Measurements from ENCODE around the gene FNBP1L. TPM values are rescaled to one million over a fixed set of nuclear protein-coding genes. Genes with fewer than 3 reads are reported as not detected.

FNBP1L gene
- total RNA-seq, 1 experiment from 2014 or later, result 119 TPM

DNA sequence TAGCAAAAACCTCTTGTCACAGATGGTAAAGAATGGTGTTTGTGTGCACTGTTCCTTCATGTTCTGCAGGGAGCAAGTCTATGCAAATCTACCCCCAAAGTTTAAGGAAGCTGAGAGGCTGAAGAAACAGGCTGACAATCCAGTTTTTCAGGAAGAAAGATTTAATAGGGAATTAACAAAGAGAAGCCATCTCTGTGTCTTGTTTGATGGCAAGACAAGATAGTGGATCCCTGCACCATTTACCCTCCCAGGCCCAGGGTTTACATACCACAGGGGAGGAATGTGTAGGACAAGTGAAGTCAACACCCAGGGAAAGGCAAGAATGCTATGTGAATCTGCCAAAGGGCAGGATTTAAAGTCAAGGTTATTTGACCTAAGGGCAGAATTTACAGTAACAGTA lies 48.1 kb upstream of the FNBP1L start:
- no peak overlapping the region for H4K5ac ChIP-seq (ENCODE audit: insufficient read length, low read depth, low read length)
- H3K23me2 ChIP-seq (ENCODE audit: insufficient read length, low read depth, low read length, poor library complexity, severe bottlenecking), result no peaks in the 10 kb centered on the region
- no peak overlapping the region for H3K14ac ChIP-seq (ENCODE audit: insufficient read depth, low read length)
- DNase-seq, result no peak
- no peak overlapping the region for H3T11ph ChIP-seq (ENCODE audit: low read length)
- no peaks in the 10 kb centered on the region for H3K79me1 ChIP-seq (ENCODE audit: insufficient read depth, low read depth, low read length, poor library complexity, severe bottlenecking)
- H3K9me3 Mint-ChIP-seq, result peaks cover 9 to 12% of the 10 kb centered on the region in 2 experiments
- no peak overlapping the region for H3K23ac ChIP-seq (ENCODE audit: insufficient read length, low read depth, low read length)
- no peaks in the 10 kb centered on the region; the same call in 1 of the 2 replicates for H3K27me3 Mint-ChIP-seq (ENCODE audit: low read depth)
- H3K27ac ChIP-seq (ENCODE audit: insufficient read length, low read depth, low read length), result no peak overlapping the region
- H3K4me1 Mint-ChIP-seq, result peaks cover 5 to 7% of the 10 kb centered on the region in 2 experiments
- H3K9me3 ChIP-seq (ENCODE audit: control insufficient read depth, low read depth, low read length), result no peaks in the 10 kb centered on the region
- no peak overlapping the region for H3K4ac ChIP-seq (ENCODE audit: low read depth, low read length)
- TF ChIP-seq, protein P1, sequence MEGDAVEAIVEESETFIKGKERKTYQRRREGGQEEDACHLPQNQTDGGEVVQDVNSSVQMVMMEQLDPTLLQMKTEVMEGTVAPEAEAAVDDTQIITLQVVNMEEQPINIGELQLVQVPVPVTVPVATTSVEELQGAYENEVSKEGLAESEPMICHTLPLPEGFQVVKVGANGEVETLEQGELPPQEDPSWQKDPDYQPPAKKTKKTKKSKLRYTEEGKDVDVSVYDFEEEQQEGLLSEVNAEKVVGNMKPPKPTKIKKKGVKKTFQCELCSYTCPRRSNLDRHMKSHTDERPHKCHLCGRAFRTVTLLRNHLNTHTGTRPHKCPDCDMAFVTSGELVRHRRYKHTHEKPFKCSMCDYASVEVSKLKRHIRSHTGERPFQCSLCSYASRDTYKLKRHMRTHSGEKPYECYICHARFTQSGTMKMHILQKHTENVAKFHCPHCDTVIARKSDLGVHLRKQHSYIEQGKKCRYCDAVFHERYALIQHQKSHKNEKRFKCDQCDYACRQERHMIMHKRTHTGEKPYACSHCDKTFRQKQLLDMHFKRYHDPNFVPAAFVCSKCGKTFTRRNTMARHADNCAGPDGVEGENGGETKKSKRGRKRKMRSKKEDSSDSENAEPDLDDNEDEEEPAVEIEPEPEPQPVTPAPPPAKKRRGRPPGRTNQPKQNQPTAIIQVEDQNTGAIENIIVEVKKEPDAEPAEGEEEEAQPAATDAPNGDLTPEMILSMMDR (conservative IDR thresholded peaks at IDR 0.05), result no peak
- H2BK20ac ChIP-seq (ENCODE audit: low read depth, low read length, poor library complexity, severe bottlenecking), result no peak overlapping the region
- H3K9ac ChIP-seq (ENCODE audit: extremely low read depth, insufficient read length, low read length), result no peak overlapping the region
- H3K36me3 Mint-ChIP-seq (ENCODE audit: insufficient read depth in 1 of 3, low read depth in 3 of 3), result peaks cover 3 to 15% (median 13%) of the 10 kb centered on the region in 3 experiments; a peak in 5 of 7 replicates
- no peak overlapping the region for H3K4me3 Mint-ChIP-seq
- no peak overlapping the region for H2BK5ac ChIP-seq (ENCODE audit: insufficient read length, low read length)
- no peak overlapping the region for H4K8ac ChIP-seq (replicated peaks; ENCODE audit: insufficient read length, low read depth, low read length)
- H2BK12ac ChIP-seq (ENCODE audit: insufficient read length, low read depth, low read length), result no peak overlapping the region
- no peaks in the 10 kb centered on the region for H3K27me3 ChIP-seq (ENCODE audit: insufficient read depth, low read length)
- no peak overlapping the region for H3K4me2 ChIP-seq (ENCODE audit: insufficient read depth, insufficient read length, low read length)
- H2AFZ ChIP-seq (ENCODE audit: low read length), result no peak overlapping the region
- H4K91ac ChIP-seq (ENCODE audit: insufficient read length, low read depth, low read length), result no peak overlapping the region
- H3K56ac ChIP-seq (ENCODE audit: insufficient read length, low read depth, low read length), result no peak overlapping the region
- H2BK120ac ChIP-seq (ENCODE audit: low read depth, low read length, poor library complexity, severe bottlenecking), result no peak overlapping the region
- no peak overlapping the region for H3K18ac ChIP-seq (ENCODE audit: insufficient read length, low read depth, low read length)
- no peaks in the 10 kb centered on the region for H4K20me1 ChIP-seq (ENCODE audit: control insufficient read depth, insufficient read depth, insufficient read length)
- H3K27ac Mint-ChIP-seq, result no peak overlapping the region
- no peaks in the 10 kb centered on the region for H3K4me1 ChIP-seq (ENCODE audit: insufficient read depth, low read length)
- no peak overlapping the region for H2BK15ac ChIP-seq (ENCODE audit: low read depth, low read length)
- H2AK5ac ChIP-seq (ENCODE audit: insufficient read length, low read length), result no peak overlapping the region
- H3K79me2 ChIP-seq (ENCODE audit: insufficient read depth, low read length), result no peaks in the 10 kb centered on the region
